PC-3 (cell line): ENCODE measurements around the gene DTWD2. TPM values are rescaled to one million over a fixed set of nuclear protein-coding genes. Genes with fewer than 3 reads are reported as not detected.
"Not testable (repeated sequence)": the region's sequence is repeated elsewhere in the genome, so short reads cannot be mapped to it uniquely, and the experiment has no call there.

Source experiments
- ATAC-seq: fragments of 200-7000 bp; cut with Tn5 transposase; 2 replicates; pipeline ENCODE4 v1.9.1; 2020; ENCODE audit warnings: mild to moderate bottlenecking, moderate library complexity
- BruUV-seq: library from RNA; stranded (reverse); fragments of 400-500 nt; replicated peaks from 2 replicates; lab custom pipeline; 2021; lab: Mats Ljungman, UMichigan
- CTCF ChIA-PET: fragments of 300-600 bp; sonication (Branson Sonifier 250); formaldehyde crosslinking; loops from one replicate; lab custom pipeline; 2022; ENCODE audit warnings: antibody characterized with exemption; lab: Charles Lee
- POLR2A ChIA-PET: fragments of 300-600 bp; sonication (Branson Sonifier 250); formaldehyde crosslinking; loops from one replicate; lab custom pipeline; 2022; ENCODE audit warnings: antibody characterized with exemption; ENCODE audit not compliant: unreplicated experiment; lab: Charles Lee
- DNase-seq: peaks from one replicate; pipeline ENCODE4 v3.0.0-alpha.2; 2015
- H2AFZ ChIP-seq: fragments of 300-600 bp; sonication (generic); 2 replicates; pipeline ENCODE4 v1.6.0; 2016; ENCODE audit warnings: antibody characterized with exemption, low read length
- H3F3A ChIP-seq: fragments of 300-600 bp; sonication (generic); one replicate; pipeline ENCODE4 v1.6.0; 2017; ENCODE audit warnings: antibody characterized with exemption, low read length, control low read depth, mild to moderate bottlenecking; ENCODE audit not compliant: unreplicated experiment
- H3K27ac ChIP-seq: fragments of 300-600 bp; sonication (generic); 2 replicates; pipeline ENCODE4 v1.5.1; 2016; ENCODE audit warnings: mild to moderate bottlenecking, low read length
- H3K27me3 ChIP-seq: fragments of 300-600 bp; sonication (generic); 2 replicates; pipeline ENCODE4 v1.6.1; 2016; ENCODE audit warnings: low read length, mixed read lengths
- H3K36me3 ChIP-seq: fragments of 300-600 bp; sonication (generic); 2 replicates; pipeline ENCODE4 v1.6.1; 2016; ENCODE audit warnings: low read depth, mixed run types, low read length, mixed read lengths
- H3K4me1 ChIP-seq: fragments of 300-600 bp; sonication (generic); 2 replicates; pipeline ENCODE4 v1.5.1; 2016; ENCODE audit warnings: low read length; ENCODE audit not compliant: insufficient read depth
- H3K4me2 ChIP-seq: fragments of 300-600 bp; sonication (generic); 2 replicates; pipeline ENCODE4 v1.6.0; 2016; ENCODE audit warnings: low read length
- H3K4me3 ChIP-seq: fragments of 300-600 bp; sonication (generic); 2 replicates; pipeline ENCODE4 v1.5.1; 2016; ENCODE audit warnings: mild to moderate bottlenecking, low read length, mixed read lengths
- H3K79me2 ChIP-seq: fragments of 300-600 bp; sonication (generic); 2 replicates; pipeline ENCODE4 v1.6.1; 2017; ENCODE audit warnings: low read length, mixed read lengths
- H3K9ac ChIP-seq: fragments of 300-600 bp; sonication (generic); 2 replicates; pipeline ENCODE4 v1.6.0; 2016; ENCODE audit warnings: mild to moderate bottlenecking, low read length
- H3K9me2 ChIP-seq: fragments of 300-600 bp; sonication (generic); replicated peaks from 2 replicates; pipeline ENCODE4 v1.6.1; 2016; ENCODE audit warnings: mixed run types, low read length, mixed read lengths
- H3K9me3 ChIP-seq: fragments of 300-600 bp; sonication (generic); 2 replicates; pipeline ENCODE4 v1.6.1; 2016; ENCODE audit warnings: low read length, mixed read lengths
- H4K20me1 ChIP-seq: fragments of 300-600 bp; sonication (generic); 2 replicates; pipeline ENCODE4 v1.6.1; 2016; ENCODE audit warnings: low read length, mixed read lengths
- EZH2 ChIP-seq: fragments of 300-600 bp; sonication (generic); IDR thresholded peaks from one replicate; pipeline ENCODE4 v1.6.1; 2017; ENCODE audit warnings: antibody characterized with exemption, mild to moderate bottlenecking, low read length; ENCODE audit not compliant: unreplicated experiment
- EZH2phosphoT487 ChIP-seq: fragments of 300-600 bp; sonication (generic); IDR thresholded peaks from 2 replicates; pipeline ENCODE4 v1.6.1; 2018; ENCODE audit warnings: mild to moderate bottlenecking, antibody characterized with exemption, low read length, borderline replicate concordance
- intact Hi-C: fragments of 100-400 bp; cut with micrococcal nuclease; formaldehyde crosslinking; loops from 2 replicates; pipeline ENCODE4 v1.9.0; 2023
- total RNA-seq: library from RNA; depleted of rRNA; stranded (reverse); fragments of >200 nt; gene quantifications from 2 replicates; pipeline ENCODE4 v1.2.3, GENCODE V29; 2014
- TF ChIP-seq, protein P1 (sequence below): fragments of 300-600 bp; sonication (generic); conservative IDR thresholded peaks from 2 replicates; pipeline ENCODE4 v1.5.1; 2017; ENCODE audit warnings: antibody characterized with exemption, low read depth, mild to moderate bottlenecking, low read length

DTWD2 gene
- total RNA-seq, 1 experiment from 2014 or later: 16.5 TPM

DNA sequence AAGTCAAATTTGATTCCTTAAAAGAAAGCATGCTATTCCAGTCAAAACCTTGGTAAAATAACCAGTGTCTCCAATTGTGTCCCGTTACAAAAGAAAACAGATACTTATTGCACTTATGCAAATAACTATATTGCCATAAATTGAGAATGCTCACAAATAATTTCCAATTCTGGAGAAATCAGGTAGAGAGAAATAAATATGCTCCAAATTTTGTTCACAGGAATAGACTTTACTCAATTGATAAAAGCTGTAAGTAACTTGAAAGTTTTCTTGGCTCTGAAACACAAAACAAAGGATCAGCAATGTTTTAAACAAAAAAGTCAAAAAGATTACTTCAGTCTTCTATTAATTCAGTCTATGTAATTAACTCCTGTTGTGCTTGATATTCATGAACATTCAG lies 7.8 kb upstream of the DTWD2 start:
- CTCF ChIA-PET: no interaction called here
- no TSS peak for BruUV-seq
- no peaks in the 10 kb centered on the region for H3K79me2 ChIP-seq

DNA sequence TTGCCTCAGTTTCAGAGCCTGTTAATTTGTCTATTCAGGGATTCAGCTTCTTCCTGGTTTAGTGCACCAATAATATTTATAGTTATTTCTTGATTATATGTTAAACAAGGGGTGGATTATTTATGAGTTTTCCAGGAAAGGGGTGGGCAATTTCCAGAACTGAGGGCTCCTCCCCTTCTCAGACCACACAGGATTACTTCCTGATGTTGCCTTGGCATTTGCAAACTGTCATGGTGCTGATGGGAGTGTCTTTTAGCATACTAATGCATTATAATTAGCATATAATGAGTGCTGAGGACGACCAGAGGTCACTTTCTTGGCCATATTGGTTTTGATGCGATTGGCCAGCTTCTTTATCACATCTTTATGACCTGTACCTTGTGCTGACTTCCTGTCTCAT lies 6.2 kb upstream of the DTWD2 start:
- no peak for DNase-seq
- no peaks in the 10 kb centered on the region for H3K36me3 ChIP-seq
- TF ChIP-seq EZH2: no peak
- TF ChIP-seq EZH2phosphoT487: no peak
- TF ChIP-seq, protein P1, sequence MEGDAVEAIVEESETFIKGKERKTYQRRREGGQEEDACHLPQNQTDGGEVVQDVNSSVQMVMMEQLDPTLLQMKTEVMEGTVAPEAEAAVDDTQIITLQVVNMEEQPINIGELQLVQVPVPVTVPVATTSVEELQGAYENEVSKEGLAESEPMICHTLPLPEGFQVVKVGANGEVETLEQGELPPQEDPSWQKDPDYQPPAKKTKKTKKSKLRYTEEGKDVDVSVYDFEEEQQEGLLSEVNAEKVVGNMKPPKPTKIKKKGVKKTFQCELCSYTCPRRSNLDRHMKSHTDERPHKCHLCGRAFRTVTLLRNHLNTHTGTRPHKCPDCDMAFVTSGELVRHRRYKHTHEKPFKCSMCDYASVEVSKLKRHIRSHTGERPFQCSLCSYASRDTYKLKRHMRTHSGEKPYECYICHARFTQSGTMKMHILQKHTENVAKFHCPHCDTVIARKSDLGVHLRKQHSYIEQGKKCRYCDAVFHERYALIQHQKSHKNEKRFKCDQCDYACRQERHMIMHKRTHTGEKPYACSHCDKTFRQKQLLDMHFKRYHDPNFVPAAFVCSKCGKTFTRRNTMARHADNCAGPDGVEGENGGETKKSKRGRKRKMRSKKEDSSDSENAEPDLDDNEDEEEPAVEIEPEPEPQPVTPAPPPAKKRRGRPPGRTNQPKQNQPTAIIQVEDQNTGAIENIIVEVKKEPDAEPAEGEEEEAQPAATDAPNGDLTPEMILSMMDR: no peak
- no peaks in the 10 kb centered on the region for H3K9me3 ChIP-seq
- no peaks in the 10 kb centered on the region for H4K20me1 ChIP-seq
- no peak overlapping the region for H3K4me2 ChIP-seq
- POLR2A ChIA-PET: no interaction called here
- BruUV-seq: no TSS peak
- H3K4me1 ChIP-seq: 0 out of 2 replicates have a peak, but pooled peaks cover 3% of the 10 kb centered on the region
- no peak overlapping the region for H3K9ac ChIP-seq
- no peak overlapping the region for H3K27ac ChIP-seq
- CTCF ChIA-PET: no interaction called here
- no peak overlapping the region for H2AFZ ChIP-seq
- no peaks in the 10 kb centered on the region for H3K27me3 ChIP-seq
- intact Hi-C loops: no loop called here
- H3K4me3 ChIP-seq: no peak overlapping the region
- H3F3A ChIP-seq: no peaks in the 10 kb centered on the region
- no peak for ATAC-seq
- H3K79me2 ChIP-seq: no peaks in the 10 kb centered on the region
- H3K9me2 ChIP-seq: no peaks in the 10 kb centered on the region

More for the DNA sequence above, 7.8 kb upstream of the DTWD2 start:
- Histone ChIP-seq H3K4me2 (no peak overlapping the region), H3K36me3 (no peaks in the 10 kb centered on the region), H2AFZ (no peak overlapping the region), H3K9ac (no peak overlapping the region), H3K27ac (no peak overlapping the region), H3K9me2 (no peaks in the 10 kb centered on the region), H3K9me3 (no peaks in the 10 kb centered on the region), H3K27me3 (no peaks in the 10 kb centered on the region), H3K4me1 (no peaks in the 10 kb centered on the region), H4K20me1 (no peaks in the 10 kb centered on the region), H3F3A (no peaks in the 10 kb centered on the region), H3K4me3 (no peak overlapping the region)
- DNase-seq: no peak
- intact Hi-C loops: no loop called here
- ATAC-seq: no peak
- TF ChIP-seq EZH2phosphoT487 (no peak), EZH2 (no peak)
- TF ChIP-seq, protein P1: no peak
- POLR2A ChIA-PET: no interaction called here

DNA sequence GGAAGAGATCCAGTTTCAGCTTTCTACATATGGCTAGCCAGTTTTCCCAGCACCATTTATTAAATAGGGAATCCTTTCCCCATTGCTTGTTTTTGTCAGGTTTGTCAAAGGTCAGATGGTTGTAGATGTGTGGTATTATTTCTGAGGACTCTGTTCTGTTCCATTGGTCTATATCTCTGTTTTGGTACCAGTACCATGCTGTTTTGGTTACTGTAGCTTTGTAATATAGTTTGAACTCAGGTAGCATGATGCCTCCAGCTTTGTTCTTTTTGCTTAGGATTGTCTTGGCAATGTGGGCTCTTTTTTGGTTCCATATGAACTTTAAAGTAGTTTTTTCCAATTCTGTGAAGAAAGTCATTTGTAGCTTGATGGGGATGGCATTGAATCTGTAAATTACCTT lies 4.8 kb upstream of the DTWD2 start:
- H3F3A ChIP-seq, DNase-seq, H3K27ac ChIP-seq, H2AFZ ChIP-seq, H4K20me1 ChIP-seq, POLR2A ChIA-PET, H3K4me2 ChIP-seq, H3K79me2 ChIP-seq, intact Hi-C loops, H3K9ac ChIP-seq, BruUV-seq, H3K27me3 ChIP-seq, H3K9me3 ChIP-seq, ATAC-seq, H3K4me3 ChIP-seq, CTCF ChIA-PET, H3K36me3 ChIP-seq, H3K9me2 ChIP-seq: not testable (repeated sequence)
- 0 out of 2 replicates have a peak, but pooled peaks cover 10% of the 10 kb centered on the region for H3K4me1 ChIP-seq

DNA sequence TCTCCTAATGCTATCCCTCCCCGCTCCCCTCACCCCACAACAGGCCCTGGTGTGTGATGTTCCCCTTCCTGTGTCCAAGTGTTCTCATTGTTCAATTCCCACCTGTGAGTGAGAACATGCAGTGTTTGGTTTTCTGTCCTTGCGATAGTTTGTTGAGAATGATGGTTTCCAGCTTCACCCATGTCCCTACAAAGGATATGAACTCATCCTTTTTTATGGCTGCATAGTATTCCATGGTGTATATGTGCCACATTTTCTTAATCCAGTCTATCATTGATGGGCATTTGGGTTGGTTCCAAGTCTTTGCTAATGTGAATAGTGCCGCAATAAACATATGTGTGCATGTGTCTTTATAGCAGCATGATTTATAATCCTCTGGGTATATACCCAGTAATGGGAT lies 3.7 kb upstream of the DTWD2 start:
- H3K27ac ChIP-seq, BruUV-seq, H4K20me1 ChIP-seq, H3F3A ChIP-seq, H3K4me2 ChIP-seq, H3K9me2 ChIP-seq, H2AFZ ChIP-seq, H3K36me3 ChIP-seq, ATAC-seq, H3K4me3 ChIP-seq, H3K79me2 ChIP-seq, DNase-seq, POLR2A ChIA-PET, CTCF ChIA-PET, intact Hi-C loops, H3K9me3 ChIP-seq, H3K9ac ChIP-seq, H3K27me3 ChIP-seq: not testable (repeated sequence)
- peaks cover 16% of the 10 kb centered on the region for H3K4me1 ChIP-seq
